ENCODE measurements around the gene CDRT15L2.
"Not testable (repeated sequence)": the region's sequence is repeated elsewhere in the genome, so short reads cannot be mapped to it uniquely, and the experiment has no call there.

CDRT15L2 gene

DNA sequence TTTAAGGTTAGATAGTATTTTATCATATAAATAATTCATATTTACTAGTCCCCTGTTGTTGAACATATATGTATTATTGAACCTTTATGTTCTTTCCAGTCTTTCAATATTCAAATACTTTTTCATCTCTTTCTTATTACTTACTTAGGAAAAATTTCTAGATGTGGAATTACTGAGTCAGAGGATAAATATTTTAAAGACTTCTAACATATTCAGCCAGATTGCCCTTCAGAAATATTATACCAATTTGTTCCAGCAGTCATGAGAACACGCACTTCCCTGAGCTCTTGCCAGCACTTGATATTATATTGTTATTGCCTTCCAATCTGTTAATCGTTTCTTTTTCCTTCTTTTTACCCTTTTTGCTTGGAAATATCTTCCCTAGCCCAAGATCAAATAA is 4.5 kb upstream of the CDRT15L2 start:
- DNase-seq: not testable (repeated sequence)

DNA sequence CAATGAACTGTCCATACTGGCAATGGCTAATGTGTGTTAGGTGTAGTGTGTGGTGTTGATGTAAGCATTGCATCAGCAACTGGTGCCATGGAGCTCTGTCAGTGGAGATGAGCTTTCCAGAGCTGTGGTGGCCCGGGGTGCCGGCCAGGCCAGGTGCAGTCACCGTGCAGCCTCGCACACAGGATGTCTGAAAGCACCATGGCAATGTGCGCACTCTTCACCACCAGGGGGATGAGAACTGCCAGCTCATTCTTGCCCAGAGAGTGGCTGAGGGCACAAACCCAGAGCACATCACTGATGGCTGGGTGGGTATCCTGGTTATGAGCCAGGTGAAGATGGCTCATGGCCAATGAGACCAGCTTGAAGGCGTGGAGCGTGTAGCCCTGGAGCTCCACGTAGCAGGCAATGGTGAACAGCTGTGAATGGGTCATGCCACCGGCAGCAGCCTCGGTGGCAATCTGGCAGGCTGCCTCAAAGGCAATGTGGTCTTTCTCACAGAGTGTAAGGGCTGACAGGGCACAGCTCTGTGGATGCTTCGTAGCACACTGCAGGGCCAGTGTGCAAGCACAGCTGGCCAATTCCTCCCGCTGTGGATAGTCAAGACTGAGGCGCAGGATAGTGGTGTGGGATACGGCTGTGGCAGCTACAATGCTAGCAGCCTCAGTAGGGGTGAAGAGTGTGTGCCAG is 4.5 kb downstream of the CDRT15L2 start:
- not testable (repeated sequence) for DNase-seq

- DNase-seq: not testable (repeated sequence)
These were observed 9.4 kb downstream of the CDRT15L2 start for GRCh38 chr17:20588744-20589453.

GRCh38 chr17:20589454-20589810 is 9.9 kb downstream of the CDRT15L2 start:
- DNase-seq: not testable (repeated sequence)

DNA sequence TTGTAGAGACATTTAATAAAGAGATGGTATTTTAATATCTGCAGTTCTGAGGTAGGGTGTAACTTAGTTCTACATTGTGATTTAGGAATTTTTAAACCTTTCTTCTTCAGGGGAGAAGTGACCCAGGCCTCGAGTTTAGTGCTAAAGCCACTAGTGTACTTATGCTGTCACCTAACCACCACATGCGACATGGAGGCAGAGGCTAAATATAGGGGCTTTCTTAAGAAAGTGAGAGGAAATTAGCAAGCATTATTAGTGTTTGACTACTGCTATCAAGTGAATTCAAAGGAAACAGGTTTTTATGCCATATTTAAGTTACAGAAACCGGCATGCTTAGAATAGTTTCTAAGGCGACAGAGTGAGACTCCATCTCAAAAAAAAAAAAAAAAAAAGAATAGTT is 11.5 kb downstream of the CDRT15L2 start:
- not testable (repeated sequence) for DNase-seq

GRCh38 chr17:20605568-20605967 is 26.0 kb downstream of the CDRT15L2 start:
- DNase-seq: not testable (repeated sequence)

DNA sequence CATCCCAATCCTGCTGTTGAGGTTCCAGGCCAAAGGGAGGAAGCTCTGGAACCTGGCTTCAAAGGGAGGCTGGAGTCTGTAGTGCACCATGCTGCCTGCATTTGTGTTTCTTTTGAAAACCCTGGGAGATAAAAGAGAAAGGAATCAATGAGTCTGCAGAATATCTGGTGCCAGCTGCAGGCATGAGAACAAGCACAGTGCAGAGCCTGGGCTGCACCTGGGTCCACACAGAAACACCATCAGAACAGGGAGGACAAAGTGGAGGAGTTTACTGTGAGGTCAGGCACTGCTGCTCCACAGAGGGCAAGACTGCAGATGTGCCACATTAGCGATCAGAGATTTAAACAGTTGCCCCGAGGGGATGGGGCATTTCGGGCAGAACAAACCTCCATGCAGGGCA is 30.0 kb downstream of the CDRT15L2 start:
- DNase-seq: not testable (repeated sequence)

DNA sequence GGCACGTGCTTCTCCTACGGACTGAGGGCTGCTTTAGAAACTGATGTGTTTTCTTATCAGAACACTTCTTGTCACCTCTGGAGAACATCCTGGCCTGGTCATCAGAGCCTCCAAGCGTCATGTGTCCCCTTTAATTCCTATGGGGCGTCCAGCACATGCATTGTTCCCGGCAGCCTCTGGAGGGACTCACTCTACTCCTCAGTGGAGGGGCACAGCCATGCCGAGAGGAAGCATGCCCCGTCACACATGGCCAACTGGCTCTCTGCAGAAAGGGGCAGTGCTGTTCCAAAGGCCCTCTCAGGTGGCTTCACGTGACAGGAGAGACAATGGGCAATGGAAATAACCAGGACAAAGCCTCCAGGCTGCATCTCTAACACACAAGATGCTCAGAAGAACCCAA is 31.8 kb downstream of the CDRT15L2 start:
- no peak for DNase-seq

DNA sequence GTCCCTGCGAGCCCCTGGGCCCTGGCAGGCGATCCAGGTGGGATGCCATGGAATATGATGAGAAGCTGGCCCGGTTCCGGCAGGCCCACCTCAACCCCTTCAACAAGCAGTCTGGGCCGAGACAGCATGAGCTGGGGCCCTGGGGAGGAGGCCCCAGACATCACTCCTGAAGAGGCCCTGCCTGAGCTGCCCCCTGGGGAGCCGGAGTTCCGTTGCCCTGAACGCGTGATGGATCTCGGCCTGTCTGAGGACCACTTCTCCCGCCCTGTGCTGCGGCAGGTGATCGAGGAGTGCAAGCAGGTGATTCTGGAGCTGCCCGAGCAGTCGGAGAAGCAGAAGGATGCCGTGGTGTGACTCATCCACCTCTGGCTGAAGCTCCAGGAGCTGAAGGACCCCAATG is 33.1 kb downstream of the CDRT15L2 start:
- DNase-seq: no peak

DNA sequence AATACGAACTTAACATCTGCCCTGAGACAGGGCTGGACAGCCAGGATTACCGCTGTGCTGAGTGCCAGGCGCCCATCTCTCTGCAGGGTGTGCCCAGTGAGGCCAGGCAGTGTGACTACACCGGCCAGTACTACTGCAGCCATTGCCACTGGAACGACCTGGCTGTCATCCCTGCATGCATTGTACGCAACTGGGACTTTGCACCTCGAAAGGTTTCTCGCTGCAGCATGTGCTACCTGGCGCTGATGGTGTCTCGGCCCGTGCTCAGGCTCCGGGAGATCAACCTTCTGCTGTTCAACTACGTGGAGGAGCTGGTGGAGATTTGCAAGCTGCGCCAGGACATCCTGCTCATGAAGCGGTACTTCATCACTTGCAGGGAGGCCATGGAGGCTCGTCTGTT is 33.7 kb downstream of the CDRT15L2 start:
- DNase-seq: no peak

DNA sequence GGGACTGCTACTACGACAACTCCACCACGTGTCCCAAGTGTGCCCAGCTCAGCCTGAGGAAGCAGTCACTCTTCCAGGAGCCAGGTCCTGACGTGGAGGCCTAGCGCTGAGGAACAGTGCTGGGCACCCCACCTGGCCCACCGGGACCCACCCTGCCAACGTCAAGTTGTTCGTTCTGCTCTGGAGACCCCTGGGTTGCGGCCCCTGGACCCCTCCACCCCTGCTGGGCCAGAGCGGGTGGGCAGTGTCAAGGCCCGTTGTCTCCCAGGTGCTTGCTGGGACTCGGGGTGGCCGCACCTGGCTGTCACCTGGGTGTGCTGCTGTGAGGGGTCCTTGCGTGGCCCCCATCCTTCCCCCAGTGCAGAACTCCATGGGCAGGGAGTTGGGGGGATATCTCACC is 34.4 kb downstream of the CDRT15L2 start:
- DNase-seq: no peak

GRCh38 chr17:20615461-20615860 is 35.9 kb downstream of the CDRT15L2 start:
- DNase-seq: not testable (repeated sequence)
